ENCODE measurements around the gene MACROD2.
"Not testable (repeated sequence)": the region's sequence is repeated elsewhere in the genome, so short reads cannot be mapped to it uniquely, and the experiment has no call there.

Gene MACROD2

GRCh38 chr20:14924433-14924832 lies 929.1 kb downstream of the MACROD2 start:
- Mint-ChIP-seq H3K4me3 (no peak overlapping the region), H3K9me3 (ENCODE audit: low read depth) (no peaks in the 10 kb centered on the region)

GRCh38 chr20:14925300-14925699 lies 930.0 kb downstream of the MACROD2 start:
- Mint-ChIP-seq H3K9me3 (ENCODE audit: low read depth) (no peaks in the 10 kb centered on the region), H3K27ac (no peak overlapping the region), H3K4me1 (ENCODE audit: low read depth) (no peaks in the 10 kb centered on the region), H3K4me3 (no peak overlapping the region), H3K36me3 (no peaks in the 10 kb centered on the region), H3K27me3 (no peaks in the 10 kb centered on the region)

More at GRCh38 chr20:14924433-14924832, 929.1 kb downstream of the MACROD2 start:
- H3K36me3 Mint-ChIP-seq = no peaks in the 10 kb centered on the region
- no peaks in the 10 kb centered on the region for H3K4me1 Mint-ChIP-seq (ENCODE audit: low read depth)
- no peak overlapping the region for H3K27ac Mint-ChIP-seq
- H3K27me3 Mint-ChIP-seq = no peaks in the 10 kb centered on the region

DNA sequence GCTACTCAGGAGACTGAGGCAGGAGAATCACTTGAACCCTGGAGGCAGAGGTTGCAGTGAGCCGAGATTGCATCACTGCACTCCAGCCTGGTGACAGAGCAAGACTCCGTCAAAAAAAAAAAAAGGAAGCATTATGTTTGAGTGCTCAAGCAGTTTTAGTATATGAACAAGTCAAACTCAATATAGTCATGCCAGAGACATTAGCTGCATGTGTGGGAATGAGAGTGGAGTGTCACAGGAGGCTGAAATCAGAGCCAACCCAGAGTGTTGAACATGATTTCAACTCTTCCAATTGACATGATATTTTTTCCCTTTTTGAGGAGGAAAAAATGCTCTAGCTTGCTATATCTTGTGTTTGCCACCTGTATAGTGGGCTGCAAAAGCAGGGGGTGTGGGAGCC lies 931.1 kb downstream of the MACROD2 start:
- not testable (repeated sequence) for H3K27me3 Mint-ChIP-seq; H3K9me3 Mint-ChIP-seq (ENCODE audit: low read depth); H3K4me1 Mint-ChIP-seq (ENCODE audit: low read depth); H3K36me3 Mint-ChIP-seq; H3K4me3 Mint-ChIP-seq; H3K27ac Mint-ChIP-seq

- H3K27ac Mint-ChIP-seq = no peak overlapping the region
- H3K9me3 Mint-ChIP-seq (ENCODE audit: low read depth) = no peaks in the 10 kb centered on the region
- no peaks in the 10 kb centered on the region for H3K36me3 Mint-ChIP-seq
- no peaks in the 10 kb centered on the region for H3K27me3 Mint-ChIP-seq
- H3K4me1 Mint-ChIP-seq (ENCODE audit: low read depth) = no peaks in the 10 kb centered on the region
- no peak overlapping the region for H3K4me3 Mint-ChIP-seq
Measured at GRCh38 chr20:14928083-14928482, 932.8 kb downstream of the MACROD2 start.

GRCh38 chr20:14929388-14929787 lies 934.1 kb downstream of the MACROD2 start:
- Mint-ChIP-seq H3K27me3 (no peaks in the 10 kb centered on the region), H3K4me3 (no peak overlapping the region), H3K9me3 (ENCODE audit: low read depth) (no peaks in the 10 kb centered on the region), H3K36me3 (no peaks in the 10 kb centered on the region), H3K27ac (no peak overlapping the region), H3K4me1 (ENCODE audit: low read depth) (no peaks in the 10 kb centered on the region)

DNA sequence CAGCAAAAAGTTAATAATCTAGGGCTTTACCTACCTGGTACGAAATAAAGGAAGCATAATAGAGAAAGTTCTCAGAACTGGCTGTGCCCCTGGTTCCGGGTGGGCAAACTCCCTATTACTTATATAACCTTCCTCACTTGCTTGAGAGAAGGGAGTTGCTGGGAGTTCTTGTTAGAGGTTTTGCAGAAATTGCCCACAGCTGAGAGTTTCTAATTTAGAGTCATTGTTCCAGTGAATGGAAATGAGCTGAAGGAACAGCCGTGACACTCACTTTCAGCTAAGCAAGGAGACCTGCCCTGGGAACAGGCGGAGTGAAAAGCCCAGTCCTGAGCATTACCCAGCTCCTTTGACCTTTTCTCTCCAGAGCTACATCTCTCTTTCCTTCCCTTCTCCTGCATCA lies 936.7 kb downstream of the MACROD2 start:
- no peak overlapping the region for H3K27ac Mint-ChIP-seq

GRCh38 chr20:14935285-14935684 lies 940.0 kb downstream of the MACROD2 start:
- H3K4me3 Mint-ChIP-seq = no peak overlapping the region
- H3K27me3 Mint-ChIP-seq = no peaks in the 10 kb centered on the region
- peaks cover 7% of the 10 kb centered on the region for H3K9me3 Mint-ChIP-seq (ENCODE audit: low read depth)
- no peak overlapping the region for H3K27ac Mint-ChIP-seq
- no peaks in the 10 kb centered on the region for H3K4me1 Mint-ChIP-seq (ENCODE audit: low read depth)
- H3K36me3 Mint-ChIP-seq = no peaks in the 10 kb centered on the region

More for the DNA sequence above, 936.7 kb downstream of the MACROD2 start:
- Mint-ChIP-seq H3K4me3 (no peak overlapping the region), H3K27me3 (no peaks in the 10 kb centered on the region), H3K36me3 (no peaks in the 10 kb centered on the region), H3K4me1 (ENCODE audit: low read depth) (no peaks in the 10 kb centered on the region), H3K9me3 (ENCODE audit: low read depth) (no peaks in the 10 kb centered on the region)

DNA sequence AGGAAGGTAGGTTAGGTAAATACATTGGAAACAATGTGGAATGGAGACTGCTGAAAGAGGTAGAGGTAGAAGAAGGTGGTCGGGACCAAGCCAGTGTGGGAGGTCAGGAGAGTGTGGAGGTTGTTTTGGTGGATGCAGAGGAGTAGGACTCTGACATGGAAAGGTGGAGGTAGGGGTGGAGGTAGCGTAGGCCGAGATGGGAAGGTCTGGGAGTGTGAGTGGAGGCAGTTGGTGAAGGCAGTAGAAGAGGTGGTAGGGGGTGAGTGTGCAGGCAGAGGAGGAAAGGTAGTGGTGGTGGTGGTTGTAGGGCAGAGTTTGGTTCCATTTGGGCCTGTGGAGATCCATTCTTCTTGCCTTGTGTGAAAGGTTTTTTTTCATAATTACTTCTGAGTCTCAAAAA lies 941.7 kb downstream of the MACROD2 start:
- no peak overlapping the region for H3K4me3 Mint-ChIP-seq
- H3K27ac Mint-ChIP-seq = no peak overlapping the region
- peaks cover 17% of the 10 kb centered on the region for H3K9me3 Mint-ChIP-seq (ENCODE audit: low read depth)
- no peaks in the 10 kb centered on the region for H3K4me1 Mint-ChIP-seq (ENCODE audit: low read depth)
- H3K27me3 Mint-ChIP-seq = no peaks in the 10 kb centered on the region
- H3K36me3 Mint-ChIP-seq = no peaks in the 10 kb centered on the region

GRCh38 chr20:14937846-14938245 lies 942.5 kb downstream of the MACROD2 start:
- Mint-ChIP-seq H3K4me3 (no peak overlapping the region), H3K9me3 (ENCODE audit: low read depth) (peaks cover 17% of the 10 kb centered on the region)

DNA sequence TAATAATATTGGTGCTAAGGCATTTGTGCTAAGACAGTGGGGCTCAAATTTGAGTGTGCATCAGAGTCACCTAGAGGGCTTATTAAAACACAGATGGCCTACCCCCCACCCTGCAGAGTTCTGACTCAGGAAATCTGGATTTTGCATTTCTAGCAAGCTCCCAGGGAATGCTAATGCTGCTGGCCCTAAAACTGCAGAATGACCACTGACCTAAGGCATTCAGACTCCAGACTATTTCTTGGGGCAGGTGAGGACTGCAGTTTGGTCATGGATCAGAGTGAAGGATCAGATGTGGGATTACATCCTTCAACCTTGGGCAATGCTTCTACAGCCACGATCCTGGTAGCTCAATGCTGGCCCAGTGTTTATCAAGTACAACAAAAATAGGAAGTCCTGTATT lies 952.2 kb downstream of the MACROD2 start:
- no peaks in the 10 kb centered on the region for H3K4me1 Mint-ChIP-seq (ENCODE audit: low read depth)

More at GRCh38 chr20:14937846-14938245, 942.5 kb downstream of the MACROD2 start:
- Mint-ChIP-seq H3K4me1 (ENCODE audit: low read depth) (no peaks in the 10 kb centered on the region), H3K27ac (no peak overlapping the region), H3K27me3 (no peaks in the 10 kb centered on the region), H3K36me3 (no peaks in the 10 kb centered on the region)

DNA sequence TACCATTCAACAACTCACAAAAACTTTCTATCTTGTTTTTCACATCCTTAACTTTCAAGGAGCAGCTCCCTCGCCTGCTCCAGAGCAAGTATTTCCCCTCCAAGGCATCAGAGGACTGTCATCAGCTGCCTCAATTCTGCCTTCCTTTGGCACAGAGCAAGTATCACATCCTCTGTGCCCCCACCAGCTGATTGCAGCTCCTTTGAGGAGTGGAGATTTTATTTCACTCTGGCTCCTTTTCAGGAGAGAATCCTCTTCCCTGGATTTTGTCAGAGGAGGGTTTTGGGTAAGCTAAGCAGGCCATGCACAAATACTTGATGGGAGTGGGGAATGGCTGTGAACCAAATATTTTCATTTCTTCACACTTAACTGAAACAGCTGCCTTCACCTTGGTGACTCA lies 952.6 kb downstream of the MACROD2 start:
- no peaks in the 10 kb centered on the region for H3K9me3 Mint-ChIP-seq (ENCODE audit: low read depth)
- no peak overlapping the region for H3K4me3 Mint-ChIP-seq
- H3K27ac Mint-ChIP-seq = no peak overlapping the region
- no peaks in the 10 kb centered on the region for H3K4me1 Mint-ChIP-seq (ENCODE audit: low read depth)
- no peaks in the 10 kb centered on the region for H3K36me3 Mint-ChIP-seq
- no peaks in the 10 kb centered on the region for H3K27me3 Mint-ChIP-seq

More for the DNA sequence above, 952.2 kb downstream of the MACROD2 start:
- Mint-ChIP-seq H3K9me3 (ENCODE audit: low read depth) (no peaks in the 10 kb centered on the region), H3K4me3 (no peak overlapping the region), H3K36me3 (no peaks in the 10 kb centered on the region), H3K27ac (no peak overlapping the region), H3K27me3 (no peaks in the 10 kb centered on the region)

DNA sequence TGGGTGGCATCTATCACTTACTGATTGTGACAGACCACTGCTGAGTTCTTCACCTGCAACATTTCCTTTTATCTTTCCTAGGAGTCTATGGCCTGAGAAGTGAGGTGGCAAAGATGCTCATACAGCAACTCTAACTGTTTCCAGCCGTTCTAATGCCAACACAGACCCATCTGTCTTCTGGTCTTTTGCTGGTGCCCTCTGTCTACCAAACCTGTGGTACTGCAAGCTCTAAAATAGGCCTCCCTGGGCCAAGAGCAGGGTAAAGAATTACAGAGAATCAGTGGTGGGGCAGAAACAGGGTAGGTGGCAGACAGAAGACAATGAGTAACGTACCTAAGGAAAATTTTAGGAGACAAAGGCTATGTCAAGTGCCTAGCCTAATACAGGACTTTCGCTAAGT lies 953.1 kb downstream of the MACROD2 start:
- Mint-ChIP-seq H3K36me3 (no peaks in the 10 kb centered on the region), H3K27ac (no peak overlapping the region), H3K27me3 (no peaks in the 10 kb centered on the region), H3K9me3 (ENCODE audit: low read depth) (no peaks in the 10 kb centered on the region), H3K4me3 (no peak overlapping the region), H3K4me1 (ENCODE audit: low read depth) (no peaks in the 10 kb centered on the region)

GRCh38 chr20:14950633-14951032 lies 955.3 kb downstream of the MACROD2 start:
- Mint-ChIP-seq H3K27ac (no peak overlapping the region), H3K4me3 (no peak overlapping the region), H3K9me3 (ENCODE audit: low read depth) (peaks cover 3% of the 10 kb centered on the region), H3K36me3 (no peaks in the 10 kb centered on the region), H3K27me3 (no peaks in the 10 kb centered on the region), H3K4me1 (ENCODE audit: low read depth) (no peaks in the 10 kb centered on the region)

GRCh38 chr20:14951105-14951504 lies 955.8 kb downstream of the MACROD2 start:
- H3K4me3 Mint-ChIP-seq = no peak overlapping the region
- no peaks in the 10 kb centered on the region for H3K27me3 Mint-ChIP-seq
- no peaks in the 10 kb centered on the region for H3K4me1 Mint-ChIP-seq (ENCODE audit: low read depth)
- H3K9me3 Mint-ChIP-seq (ENCODE audit: low read depth) = peaks cover 3% of the 10 kb centered on the region
- H3K27ac Mint-ChIP-seq = no peak overlapping the region
- H3K36me3 Mint-ChIP-seq = no peaks in the 10 kb centered on the region

DNA sequence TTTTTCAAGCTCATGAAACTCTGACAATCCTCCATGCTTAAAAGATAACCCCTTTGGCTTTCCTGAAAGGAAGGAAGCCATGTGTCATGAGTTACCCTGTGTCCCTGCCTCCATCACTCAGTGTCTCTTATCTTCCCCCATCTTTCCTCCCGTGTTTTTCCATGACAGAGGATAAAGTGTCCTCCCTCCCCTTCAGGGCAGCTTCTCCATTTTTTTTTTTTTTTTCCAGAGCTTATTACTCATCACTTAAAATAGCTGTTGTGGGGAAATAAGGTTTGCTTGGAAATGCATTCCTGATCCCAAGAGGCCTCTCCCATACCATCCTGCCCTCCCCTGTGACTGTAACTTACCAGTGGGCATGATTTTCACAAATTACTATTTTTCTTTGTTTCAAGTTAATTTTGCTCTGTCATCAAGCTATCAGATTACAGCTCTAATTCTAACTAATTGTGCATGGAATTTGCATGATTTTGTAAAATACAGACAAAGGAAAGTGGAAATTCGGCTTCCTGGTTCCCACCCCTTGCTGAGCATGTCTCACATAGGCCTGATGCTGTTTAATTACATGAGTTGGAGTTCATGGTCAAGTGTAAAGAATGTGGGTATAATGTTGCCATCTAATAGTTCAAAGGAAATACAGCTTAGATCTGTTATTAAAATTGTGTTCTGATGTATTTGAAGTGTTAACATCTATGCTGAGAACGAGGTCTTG lies 956.5 kb downstream of the MACROD2 start:
- Mint-ChIP-seq H3K9me3 (ENCODE audit: low read depth) (peaks cover 3% of the 10 kb centered on the region), H3K27me3 (no peaks in the 10 kb centered on the region), H3K27ac (no peak overlapping the region), H3K4me1 (ENCODE audit: low read depth) (no peaks in the 10 kb centered on the region), H3K4me3 (no peak overlapping the region), H3K36me3 (no peaks in the 10 kb centered on the region)

DNA sequence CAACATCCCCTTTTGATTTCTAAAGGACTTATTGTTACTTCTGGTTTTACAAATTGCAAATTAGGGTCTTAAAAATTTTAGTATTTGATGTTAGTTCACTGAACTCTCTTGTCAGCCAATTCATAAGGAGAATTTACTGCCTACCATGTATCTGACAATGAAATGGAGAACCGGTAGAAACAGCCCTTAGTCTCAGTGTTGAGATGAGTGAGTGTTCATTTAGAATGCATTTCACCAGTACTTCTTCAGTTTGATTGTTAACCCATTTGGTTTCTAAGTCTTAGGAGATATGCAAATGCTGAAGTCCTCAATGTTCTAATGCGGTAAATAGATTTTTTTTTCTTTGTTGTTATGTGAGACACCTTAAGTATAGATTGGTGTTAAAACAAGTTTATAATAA lies 958.4 kb downstream of the MACROD2 start:
- Mint-ChIP-seq H3K36me3 (no peaks in the 10 kb centered on the region), H3K4me3 (no peak overlapping the region), H3K9me3 (ENCODE audit: low read depth) (peaks cover 6% of the 10 kb centered on the region), H3K4me1 (ENCODE audit: low read depth) (no peaks in the 10 kb centered on the region), H3K27me3 (no peaks in the 10 kb centered on the region), H3K27ac (no peak overlapping the region)
